ENCODE results near the gene NUSAP1.

GRCh38 chr15:41341519-41341918 is 8.8 kb downstream of the NUSAP1 start:
- TF ChIP-seq TCF4 (CRISPR knock-in tag; IDR thresholded peaks at IDR 0.05; ENCODE audit: borderline replicate concordance) (no peak), ZFP30 (CRISPR knock-in tag; IDR thresholded peaks at IDR 0.05) (no peak), PPARA (CRISPR knock-in tag; IDR thresholded peaks at IDR 0.05; ENCODE audit: borderline replicate concordance) (no peak), POU6F1 (CRISPR knock-in tag; IDR thresholded peaks at IDR 0.05; ENCODE audit: borderline replicate concordance, low read depth) (no peak), CREB5 (CRISPR knock-in tag; IDR thresholded peaks at IDR 0.05; ENCODE audit: low read depth) (no peak), ESRRG (CRISPR knock-in tag; IDR thresholded peaks at IDR 0.05) (no peak), ZFP3 (CRISPR knock-in tag; IDR thresholded peaks at IDR 0.05) (no peak), PATZ1 (CRISPR knock-in tag; IDR thresholded peaks at IDR 0.05; ENCODE audit: borderline replicate concordance) (no peak), ARNTL (CRISPR knock-in tag; IDR thresholded peaks at IDR 0.05; ENCODE audit: borderline replicate concordance, low read depth) (no peak), ZC3H10 (CRISPR knock-in tag; IDR thresholded peaks at IDR 0.05) (no peak), OSR1 (CRISPR knock-in tag; IDR thresholded peaks at IDR 0.05) (no peak), ZNF8 (CRISPR knock-in tag; IDR thresholded peaks at IDR 0.05) (no peak)

All from SK-N-SH treated with all-trans-retinoic acid at 6 μM for 48 hours (cell line).